SK-N-SH treated with all-trans-retinoic acid at 6 μM for 48 hours (cell line): Measurements from ENCODE around the gene PSMC3IP.

Experiments
- RARB ChIP-seq: fragments of 250-450 bp; sonication (Bioruptor Pico); IDR thresholded peaks from 2 replicates; pipeline ENCODE4 v1.8.0; 2021; ENCODE audit warnings: mild to moderate bottlenecking, moderate library complexity
- ZC3H10 ChIP-seq: fragments of 250-450 bp; sonication (Bioruptor Pico); IDR thresholded peaks from 2 replicates; pipeline ENCODE4 v1.5.1; 2021; ENCODE audit warnings: mild to moderate bottlenecking, moderate library complexity
- ZFP3 ChIP-seq: fragments of 250-450 bp; sonication (Bioruptor Pico); IDR thresholded peaks from 2 replicates; pipeline ENCODE4 v1.5.0; 2020; ENCODE audit warnings: mild to moderate bottlenecking, moderate library complexity

DNA sequence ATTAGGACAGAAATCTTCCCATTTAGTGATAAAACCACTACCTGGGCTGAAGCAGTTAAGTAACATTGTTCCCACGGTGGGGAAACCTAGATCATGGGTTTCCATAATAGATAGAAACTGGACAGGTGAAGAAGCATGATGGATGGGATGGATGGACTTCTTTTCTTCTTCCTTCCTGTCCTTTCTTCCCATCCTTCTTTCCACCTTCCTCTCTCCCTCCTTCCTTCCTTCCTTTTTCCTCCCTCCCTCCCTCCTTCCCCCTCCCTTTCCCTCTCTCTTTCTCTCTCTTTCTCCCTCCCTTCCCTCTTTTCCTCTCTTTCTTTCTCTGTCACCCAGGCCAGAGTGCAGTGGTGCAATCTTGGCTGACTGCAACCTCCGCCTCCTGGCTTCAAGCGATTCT lies 3.1 kb downstream of the PSMC3IP start:
- TF ChIP-seq RARB (CRISPR knock-in tag) (no peak), ZFP3 (CRISPR knock-in tag) (no peak), ZC3H10 (CRISPR knock-in tag) (no peak)
